NOMO-1 treated with DMSO at 0.1 percent for 48 hours (cell line): ENCODE results near the gene DNAJC10.
"Not testable (repeated sequence)": the region's sequence is repeated elsewhere in the genome, so short reads cannot be mapped to it uniquely, and the experiment has no call there.

Experiments
- DNase-seq: peaks from one replicate; lab custom pipeline; 2025; ENCODE audit not compliant: unreplicated experiment; lab: John Stamatoyannopoulos, UW

Gene DNAJC10

DNA sequence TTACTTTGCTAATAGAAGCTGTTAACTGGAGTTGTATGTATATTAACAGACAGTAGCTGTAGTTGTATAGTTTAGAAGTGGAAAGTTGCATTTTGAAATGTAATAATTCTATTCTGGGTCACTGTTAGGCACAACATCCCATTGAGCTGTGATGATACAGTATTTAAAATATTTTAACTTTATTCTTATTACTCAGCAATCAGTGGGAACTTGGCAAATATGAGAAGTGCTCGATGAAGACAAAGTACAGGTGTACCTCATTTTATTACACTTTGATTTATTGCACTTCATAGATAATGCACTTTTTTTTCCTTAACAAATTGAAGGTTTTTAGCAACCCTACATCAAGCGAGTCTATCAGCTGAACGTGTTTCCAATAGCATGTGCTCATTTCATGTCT, 8.6 kb downstream of the DNAJC10 start:
- no peak for DNase-seq

DNA sequence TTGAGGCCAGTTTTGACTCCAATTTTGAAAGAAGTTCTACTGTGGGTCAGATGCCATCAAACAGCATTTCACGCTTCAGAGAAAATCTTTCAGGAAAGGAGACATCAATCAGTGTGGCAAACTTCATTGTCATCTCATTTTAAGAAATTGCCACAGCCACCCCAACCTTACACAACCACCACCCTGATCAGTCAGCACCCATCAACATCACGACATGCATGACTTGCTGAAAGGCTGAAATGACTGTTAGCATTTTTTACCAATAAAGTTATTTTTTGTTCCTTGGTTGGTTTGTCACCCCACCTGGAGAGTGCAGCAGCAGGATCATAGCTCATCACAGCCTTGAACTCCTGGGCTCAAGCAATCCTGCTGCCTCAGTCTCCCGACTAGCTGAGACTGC, 10.4 kb downstream of the DNAJC10 start:
- DNase-seq = no peak

DNA sequence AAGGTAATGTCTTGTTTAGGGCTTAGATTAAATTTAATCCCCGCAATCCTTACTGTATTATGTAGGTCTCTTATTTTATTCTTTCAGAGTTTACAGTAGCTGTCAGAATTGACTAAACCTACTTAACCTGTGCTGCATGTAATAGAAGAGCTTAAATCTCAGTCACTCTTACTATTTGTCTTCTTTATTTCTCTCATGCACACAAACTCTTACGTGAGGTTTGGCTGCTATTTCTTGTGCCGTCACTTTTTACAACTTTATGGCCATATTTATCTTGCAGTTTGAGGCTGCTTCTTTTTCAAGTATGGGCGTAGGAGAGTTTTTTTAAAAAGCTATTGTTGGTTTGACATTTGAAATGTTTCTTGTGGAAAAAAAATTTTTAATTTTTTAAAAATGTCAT, 12.0 kb downstream of the DNAJC10 start:
- DNase-seq = no peak

DNA sequence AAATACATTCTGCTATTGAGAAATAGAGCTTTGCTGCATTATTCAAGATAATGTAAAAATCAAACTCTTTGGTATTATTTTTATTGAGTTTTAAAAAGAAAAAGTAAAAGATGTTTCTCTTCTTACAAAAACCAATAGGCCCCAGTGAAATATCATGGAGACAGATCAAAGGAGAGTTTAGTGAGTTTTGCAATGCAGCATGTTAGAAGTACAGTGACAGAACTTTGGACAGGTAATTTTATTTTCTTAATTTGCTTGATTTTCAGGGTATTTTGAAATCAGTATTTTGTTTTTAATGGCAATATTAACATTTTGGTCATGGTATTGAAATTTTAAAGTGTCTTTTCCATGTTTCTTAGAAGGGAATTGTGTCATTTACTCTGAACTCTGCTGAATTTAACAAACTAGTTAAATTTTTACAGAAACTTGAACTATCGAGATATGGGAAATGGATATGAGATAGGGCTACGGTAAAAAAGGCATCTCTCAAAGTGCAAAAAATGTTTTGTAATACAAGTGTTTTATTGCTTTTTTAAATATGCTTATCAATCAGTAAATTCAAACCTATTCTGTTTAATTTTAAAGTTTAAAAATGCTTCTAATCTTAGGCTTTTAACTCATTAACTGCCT, 13.8 kb downstream of the DNAJC10 start:
- no peak for DNase-seq

DNA sequence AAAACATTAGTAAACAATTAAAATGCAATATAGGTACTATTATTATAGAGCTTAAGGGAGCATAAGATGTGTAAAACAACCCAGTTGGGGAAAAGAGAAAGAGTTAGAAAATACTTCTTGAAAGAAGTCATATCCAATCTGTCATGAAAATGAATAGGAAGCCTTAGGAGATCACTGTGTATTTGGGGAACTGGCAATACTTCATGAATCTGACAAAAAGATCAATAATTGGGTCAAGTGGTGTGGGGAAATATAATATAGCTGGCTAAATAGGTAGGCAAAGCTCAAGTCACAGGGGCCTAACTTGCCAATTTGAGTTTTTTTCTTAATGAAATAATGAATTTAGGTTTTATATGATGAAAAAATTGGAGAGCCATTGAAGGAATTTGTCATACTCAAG, 14.4 kb downstream of the DNAJC10 start:
- DNase-seq = no peak

DNA sequence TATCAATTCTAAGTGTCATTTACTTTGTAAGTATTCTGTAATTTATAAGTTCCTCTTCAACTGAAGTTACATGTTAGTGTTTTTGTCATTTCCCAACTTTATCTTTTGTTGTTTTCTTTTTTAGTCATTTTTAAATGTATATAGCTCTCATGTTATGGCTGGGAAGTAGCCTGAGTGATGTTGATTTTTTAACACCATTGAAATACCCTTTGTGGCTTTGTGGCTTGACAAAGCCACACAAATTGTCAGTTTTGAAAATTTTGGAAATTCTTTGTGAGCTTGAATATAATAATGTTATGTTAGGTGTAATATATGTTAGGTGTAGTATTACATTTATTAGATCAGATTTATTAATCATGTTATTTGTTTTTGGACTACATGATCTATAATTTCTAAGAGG, 16.7 kb downstream of the DNAJC10 start:
- no peak for DNase-seq

DNA sequence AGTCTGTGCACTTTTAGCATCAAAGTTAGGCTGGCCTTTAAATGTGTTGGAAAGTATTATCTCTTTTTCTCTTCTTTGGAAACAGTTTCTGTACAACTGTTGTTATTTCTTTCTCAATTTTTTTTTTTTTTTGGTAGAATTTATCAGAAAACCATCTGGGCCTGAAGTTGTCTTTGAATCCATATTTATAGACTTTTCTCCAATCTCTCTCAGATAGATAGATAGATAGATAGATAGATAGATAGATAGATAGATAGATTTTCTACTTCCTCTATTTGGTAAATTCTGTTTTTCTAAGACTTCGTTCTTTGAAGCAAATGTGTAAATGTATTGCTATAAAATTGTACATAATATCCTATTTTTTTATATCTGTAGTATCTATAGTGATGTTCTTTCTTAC, 17.5 kb downstream of the DNAJC10 start:
- no peak for DNase-seq

DNA sequence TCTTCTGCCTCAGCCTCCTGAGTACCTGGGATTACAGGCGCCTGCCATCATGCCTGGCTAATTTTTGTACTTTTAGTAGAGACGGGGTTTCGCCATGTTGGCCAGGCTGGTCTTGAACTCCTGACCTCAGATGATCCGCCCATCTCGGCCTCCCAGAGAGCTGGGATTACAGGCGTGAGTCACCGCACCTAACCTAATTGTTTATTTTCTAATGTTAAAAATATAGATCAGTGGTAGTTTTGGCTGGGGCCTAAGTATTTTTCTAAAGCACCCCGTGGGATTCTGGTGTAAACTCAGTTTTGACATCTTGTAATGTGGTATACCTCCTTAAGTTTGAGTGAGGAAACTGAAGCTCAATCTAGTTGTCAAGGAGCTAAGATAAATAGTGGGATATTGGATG, 20.8 kb downstream of the DNAJC10 start:
- not testable (repeated sequence) for DNase-seq

DNA sequence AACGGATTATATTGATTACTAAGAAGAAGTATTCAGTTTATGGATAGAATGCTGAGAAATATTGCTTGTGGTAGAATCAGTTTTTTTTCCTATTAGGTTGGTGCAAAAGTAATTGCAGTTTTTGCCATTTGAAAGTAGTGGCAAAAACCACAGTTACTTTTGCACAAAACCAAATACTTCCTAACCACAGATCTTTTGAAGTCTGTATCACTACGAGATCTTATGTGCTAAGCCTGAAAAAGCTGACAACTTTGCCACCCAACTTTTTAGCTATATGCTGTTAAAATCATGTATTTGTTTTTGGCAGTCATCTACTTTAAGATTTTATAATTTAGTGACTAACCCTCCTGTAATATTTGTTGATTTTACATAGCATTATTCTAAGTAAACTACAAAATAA, 24.6 kb downstream of the DNAJC10 start:
- no peak for DNase-seq

DNA sequence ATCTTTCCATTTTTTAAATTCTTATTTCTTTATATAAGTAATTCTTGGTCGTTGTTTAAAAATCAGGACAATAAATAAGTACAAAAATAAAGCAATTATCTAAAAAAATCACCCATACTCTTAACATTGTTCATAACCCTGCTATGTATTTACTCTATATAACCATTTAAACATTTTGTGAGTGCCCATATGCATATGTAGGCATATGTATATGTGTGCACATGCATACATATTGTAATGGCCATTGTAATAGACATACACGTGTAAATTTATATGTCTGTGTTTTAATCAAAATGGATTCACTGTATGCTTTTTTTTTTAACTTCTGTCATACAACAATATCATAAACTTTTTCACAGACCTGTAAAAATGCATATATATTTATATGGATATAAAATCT, 25.6 kb downstream of the DNAJC10 start:
- no peak for DNase-seq

DNA sequence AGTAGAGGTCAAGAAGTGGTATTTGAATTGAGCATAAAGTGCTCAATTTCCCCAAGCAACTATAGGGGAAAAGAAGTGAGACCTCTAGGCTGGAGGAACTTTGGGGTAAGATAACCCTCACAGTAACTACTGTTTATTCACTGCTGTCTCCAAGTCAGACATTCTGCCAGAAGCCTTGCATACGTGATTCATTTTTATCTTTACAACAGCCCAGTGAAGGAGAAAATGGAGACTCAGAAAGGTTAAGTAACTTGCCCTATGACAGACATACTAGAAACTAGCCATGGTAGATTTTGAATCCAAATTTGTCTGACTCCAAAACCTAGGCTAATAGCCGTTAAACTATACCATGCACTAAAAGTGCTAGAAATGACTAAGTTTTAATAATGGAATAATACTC, 28.4 kb downstream of the DNAJC10 start:
- DNase-seq = no peak

DNA sequence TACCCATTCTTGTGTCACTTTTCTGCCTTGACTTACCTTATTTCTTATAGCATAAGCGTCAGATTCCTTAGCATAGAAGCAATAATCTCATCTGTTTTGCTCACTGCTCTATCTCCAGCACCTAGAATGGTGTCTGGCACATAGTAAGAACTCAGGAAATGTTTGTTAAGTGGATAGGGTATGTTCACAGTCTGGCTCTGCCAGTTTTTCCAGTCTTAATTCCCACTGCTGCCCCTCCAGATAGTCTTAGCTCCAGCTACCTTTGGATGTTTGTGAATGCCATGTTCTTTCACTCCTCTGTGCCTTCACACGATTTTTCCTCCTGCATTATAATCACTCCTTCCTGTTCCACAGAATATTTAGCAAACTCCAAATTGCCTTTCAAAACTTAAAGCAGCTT, 29.0 kb downstream of the DNAJC10 start:
- no peak for DNase-seq

DNA sequence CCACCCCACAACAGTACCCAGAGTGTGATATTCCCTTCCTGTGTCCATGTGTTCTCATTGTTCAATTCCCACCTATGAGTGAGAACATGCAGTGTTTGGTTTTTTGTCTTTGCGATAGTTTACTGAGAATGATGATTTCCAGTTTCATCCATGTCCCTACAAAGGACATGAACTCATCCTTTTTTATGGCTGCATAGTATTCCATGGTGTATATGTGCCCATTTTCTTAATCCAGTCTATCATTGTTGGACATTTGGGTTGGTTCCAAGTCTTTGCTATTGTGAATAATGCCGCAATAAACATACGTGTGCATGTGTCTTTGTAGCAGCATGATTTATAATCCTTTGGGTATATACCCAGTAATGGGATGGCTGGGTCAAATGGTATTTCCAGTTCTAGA, 29.8 kb downstream of the DNAJC10 start:
- DNase-seq = not testable (repeated sequence)

DNA sequence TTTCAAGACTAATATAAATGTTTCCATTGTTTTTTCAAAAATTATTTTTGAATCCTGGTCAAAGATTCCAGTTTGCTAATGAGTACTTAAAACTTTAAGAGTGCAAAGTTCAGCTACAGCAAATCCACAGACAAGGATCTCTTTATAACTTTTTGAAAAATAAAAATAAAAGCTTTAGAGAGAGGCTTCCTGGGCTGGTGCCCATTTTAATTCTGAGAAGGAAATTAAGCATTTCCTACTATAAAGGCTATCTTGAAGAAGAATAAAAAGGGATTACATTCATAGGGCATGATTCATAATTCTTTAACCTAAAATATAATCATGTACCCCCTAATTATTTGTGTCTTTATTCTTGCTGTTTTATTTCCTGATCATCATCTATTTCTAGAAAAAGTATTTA, 38.2 kb downstream of the DNAJC10 start:
- no peak for DNase-seq

DNA sequence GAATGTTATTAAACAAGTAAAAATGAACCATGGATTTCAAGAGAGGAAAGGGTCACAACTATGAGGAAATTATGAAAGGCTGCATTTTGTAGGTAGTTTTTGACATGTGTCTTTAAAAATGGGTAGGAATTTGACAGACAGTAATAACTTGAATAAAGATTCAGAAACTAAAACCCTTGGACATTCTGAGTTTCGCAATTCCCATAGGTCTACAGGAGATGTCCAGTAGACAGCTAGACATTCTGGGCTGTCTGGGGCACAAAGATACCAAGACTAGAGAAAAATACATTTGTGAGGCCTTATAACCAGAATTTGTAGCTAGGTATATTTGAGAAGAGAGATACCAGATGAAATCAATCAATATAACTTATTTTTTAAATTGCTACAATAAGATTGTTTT, 42.3 kb downstream of the DNAJC10 start:
- DNase-seq = no peak

DNA sequence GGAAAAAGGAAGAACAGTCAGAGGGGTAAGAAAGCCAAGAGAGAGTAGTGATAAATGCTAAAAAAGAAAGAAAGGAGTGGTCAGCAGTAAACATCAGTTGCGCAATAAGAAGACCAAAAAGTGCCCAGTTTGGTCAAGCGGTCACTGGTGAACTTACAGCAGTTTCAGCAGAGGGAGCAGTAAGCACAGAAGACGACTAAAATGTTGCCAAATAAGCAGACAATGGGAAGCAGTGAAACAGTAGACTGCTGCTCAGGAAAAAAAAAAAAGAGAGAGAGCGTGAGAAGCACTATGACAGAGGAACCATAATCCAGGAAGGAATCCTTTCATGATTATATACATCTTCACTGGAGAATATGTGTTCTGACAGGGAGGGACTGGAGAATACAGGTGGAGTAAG, 45.8 kb downstream of the DNAJC10 start:
- no peak for DNase-seq

DNA sequence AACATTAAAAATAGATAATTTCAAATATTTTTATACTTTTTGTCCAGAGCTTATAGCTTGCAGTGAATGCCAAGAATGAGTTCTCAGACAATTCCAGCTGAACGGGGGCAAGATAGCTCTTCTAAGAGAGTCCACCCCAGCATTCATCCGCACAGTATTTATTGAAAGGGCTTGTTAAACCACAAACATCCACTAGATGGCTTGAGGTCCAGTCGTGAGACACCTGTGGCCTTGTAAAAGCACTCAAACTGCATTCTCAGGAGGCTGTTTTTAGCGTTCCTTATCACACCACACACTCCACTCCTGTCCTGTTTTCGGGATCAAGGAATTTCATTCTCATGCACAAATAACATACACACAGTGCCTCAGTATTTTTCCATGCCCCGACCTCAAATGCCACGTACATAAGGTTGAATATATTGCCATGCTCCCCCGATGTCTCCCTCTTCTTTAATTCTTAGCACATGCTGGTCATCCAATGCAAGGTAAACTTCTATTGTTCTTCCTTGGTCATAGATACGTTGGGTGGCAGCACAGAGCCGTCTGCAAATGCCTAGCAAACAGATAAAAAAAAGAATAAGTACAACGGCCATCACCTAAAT, 47.4 kb downstream of the DNAJC10 start:
- no peak for DNase-seq

DNA sequence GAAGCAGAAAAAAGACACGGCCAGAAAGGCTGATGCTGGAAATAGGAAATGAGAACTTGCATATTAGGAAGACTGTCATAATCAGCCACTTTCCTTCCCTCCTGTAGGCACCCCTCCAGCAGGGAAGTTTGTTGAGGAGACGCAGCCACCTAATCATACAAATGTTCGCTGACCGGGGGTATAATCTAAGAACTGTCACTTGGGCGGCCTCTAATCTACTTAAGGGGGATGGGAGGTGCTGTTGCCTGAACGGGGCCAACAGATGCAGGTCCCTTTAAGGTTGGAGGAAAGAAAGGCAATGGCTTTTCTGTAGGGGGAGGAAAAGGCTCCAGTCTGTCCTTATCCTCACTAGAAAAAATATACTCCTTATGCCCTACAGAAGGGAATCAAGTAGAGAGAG, 50.6 kb downstream of the DNAJC10 start:
- DNase-seq = no peak

DNA sequence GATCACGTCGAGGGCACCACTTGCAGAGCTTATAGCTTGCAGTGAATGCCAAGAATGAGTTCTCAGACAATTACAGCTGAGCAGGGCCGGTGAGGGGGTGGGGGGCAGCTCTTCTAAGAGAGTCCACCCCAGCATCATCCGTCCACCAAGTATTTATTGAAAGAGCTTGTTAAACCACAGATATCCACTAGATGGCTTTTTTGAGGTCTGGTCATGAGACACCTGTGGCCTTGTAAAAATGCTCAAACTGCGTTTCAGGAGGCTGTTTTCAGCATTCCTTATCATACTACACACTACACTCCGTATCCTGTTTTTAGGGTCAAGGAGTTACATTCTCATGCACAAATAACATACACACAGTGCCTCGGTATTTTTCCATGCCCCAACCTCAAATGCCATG, 51.5 kb downstream of the DNAJC10 start:
- DNase-seq = no peak

DNA sequence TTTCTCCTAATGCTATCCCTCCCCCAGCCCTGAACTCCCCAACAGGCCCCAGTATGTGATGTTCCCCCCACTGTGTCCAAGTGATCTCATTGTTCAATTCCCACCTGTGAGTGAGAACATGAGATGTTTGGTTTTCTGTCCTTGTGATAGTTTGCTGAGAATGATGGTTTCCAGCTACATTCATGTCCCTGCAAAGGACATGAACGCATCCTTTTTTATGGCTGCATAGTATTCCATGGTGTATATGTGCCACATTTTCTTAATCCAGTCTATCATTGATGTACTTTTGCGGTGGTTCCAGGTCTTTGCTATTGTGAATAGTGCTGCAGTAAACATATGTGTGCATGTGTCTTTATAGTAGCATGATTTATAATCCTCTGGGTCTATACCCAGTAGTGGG, 52.9 kb downstream of the DNAJC10 start:
- DNase-seq = not testable (repeated sequence)

DNA sequence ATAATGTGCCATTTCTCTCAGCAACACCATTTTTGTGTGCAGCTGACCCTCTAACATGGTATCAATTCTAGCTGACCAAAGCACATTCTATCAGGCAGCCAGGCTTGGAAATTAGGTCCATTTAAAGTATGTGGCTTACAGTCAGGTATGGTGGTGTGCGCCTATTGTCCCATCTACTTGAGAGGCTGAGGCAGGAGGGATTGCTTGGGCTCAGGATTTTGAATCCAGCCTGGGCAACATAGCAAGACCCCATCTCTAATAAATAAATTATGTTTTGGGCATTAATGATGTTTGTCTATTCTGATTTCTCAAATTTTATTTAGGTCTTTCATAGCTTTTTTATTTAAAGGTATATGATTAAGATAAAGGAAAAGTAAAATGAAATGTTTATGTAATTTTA, 63.3 kb downstream of the DNAJC10 start:
- DNase-seq = no peak

DNA sequence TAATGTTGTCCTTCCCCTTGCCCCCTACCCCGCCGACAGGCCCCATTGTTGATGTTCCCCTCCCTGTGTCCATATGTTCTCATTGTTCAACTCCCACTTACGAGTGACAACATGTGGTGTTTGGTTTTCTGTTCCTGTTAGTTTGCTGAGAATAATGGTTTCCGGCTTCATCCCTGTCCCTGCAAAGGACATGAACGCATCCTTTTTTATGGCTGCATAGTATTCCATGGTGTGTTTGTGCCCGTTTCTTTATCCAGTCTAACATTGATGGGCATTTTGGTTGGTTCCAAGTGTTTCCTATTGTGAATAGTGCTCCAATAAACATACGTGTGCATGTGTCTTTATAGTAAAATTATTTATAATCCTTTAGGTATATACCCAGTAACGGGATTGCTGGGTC, 65.0 kb downstream of the DNAJC10 start:
- not testable (repeated sequence) for DNase-seq

DNA sequence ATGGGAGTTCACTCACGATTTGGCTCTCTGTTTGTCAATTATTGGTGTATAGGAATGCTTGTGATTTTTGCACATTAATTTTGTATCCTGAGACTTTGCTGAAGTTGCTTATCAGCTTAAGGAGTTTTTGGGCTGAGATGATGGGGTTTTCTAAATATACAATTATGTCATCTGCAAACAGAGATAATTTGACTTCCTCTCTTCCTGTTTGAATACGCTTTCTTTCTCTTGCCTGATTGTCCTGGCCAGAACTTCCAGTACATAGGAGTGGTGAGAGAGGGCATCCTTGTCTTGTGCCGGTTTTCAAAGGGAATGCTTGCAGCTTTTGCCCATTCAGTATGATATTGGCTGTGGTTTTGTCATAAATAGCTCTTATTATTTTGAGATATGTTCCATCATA, 66.6 kb downstream of the DNAJC10 start:
- not testable (repeated sequence) for DNase-seq
